Measurements from ENCODE around the gene OPTC. TPM values are rescaled to one million over a fixed set of nuclear protein-coding genes. Genes with fewer than 3 reads are reported as not detected.
A peak's percentile ranks its signal among the peaks of the same experiment; 100 is the strongest.

Gene OPTC
- polyA plus RNA-seq, 1 donor, result not detected

DNA sequence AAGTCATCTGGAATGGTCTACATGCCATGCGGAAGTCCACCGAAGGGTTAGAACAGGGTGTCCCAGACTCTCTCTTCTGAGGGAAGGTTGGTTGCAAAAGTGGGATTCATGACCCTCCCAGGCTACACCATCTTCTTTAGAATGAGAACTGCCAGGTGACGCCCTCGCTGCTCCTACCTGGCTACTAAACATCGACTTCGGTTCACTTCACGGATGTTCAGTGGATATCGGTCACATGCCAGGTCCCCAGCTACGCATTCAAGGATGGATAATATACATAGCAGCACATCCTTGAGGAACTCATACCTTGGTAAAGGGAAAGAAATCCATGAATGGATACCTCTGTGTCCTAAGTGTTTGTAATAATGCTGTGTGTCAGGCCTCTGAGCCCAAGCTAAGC lies 3.3 kb upstream of the OPTC start:
- Histone ChIP-seq H3K4me3 (ENCODE audit: low read length) (no peak overlapping the region), H3K27ac (ENCODE audit: low read length) (no peak overlapping the region), H3K36me3 (ENCODE audit: control insufficient read depth, insufficient read depth, low read length) (no peaks in the 10 kb centered on the region), H3K9me3 (ENCODE audit: control insufficient read depth, low read depth, low read length) (no peaks in the 10 kb centered on the region), H3K27me3 (ENCODE audit: control insufficient read depth, insufficient read depth, low read length) (no peaks in the 10 kb centered on the region), H3K4me1 (ENCODE audit: control insufficient read depth, insufficient read depth, low read length) (peaks cover 13% of the 10 kb centered on the region)
- no peak for DNase-seq
- no CpG with 5 or more reads among the region's 9 CpGs for WGBS (ENCODE audit: insufficient coverage, low lambda C conversion rate)

DNA sequence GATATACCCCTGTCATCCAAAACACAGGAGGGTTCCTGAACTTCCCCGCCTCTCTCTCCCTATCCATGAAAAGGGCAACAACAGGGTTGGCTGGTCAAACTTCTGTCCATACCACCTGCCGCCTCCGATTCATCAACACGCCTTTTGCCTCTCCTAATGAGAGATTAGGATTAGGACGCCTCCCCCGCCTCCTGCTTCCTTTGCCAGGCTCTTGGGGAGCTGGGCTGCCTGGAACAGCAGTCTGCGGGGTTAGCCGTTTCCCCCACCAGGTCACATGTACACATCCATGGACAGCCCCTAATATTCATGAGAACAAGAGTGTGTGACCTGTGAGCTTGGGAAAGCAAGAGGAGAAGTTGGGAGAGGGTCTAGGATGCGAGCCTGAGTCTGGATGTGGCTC lies 2.3 kb upstream of the OPTC start:
- no peak for DNase-seq
- Histone ChIP-seq H3K36me3 (ENCODE audit: control insufficient read depth, insufficient read depth, low read length) (no peaks in the 10 kb centered on the region), H3K4me1 (ENCODE audit: control insufficient read depth, insufficient read depth, low read length) (peaks cover 13% of the 10 kb centered on the region), H3K27ac (ENCODE audit: low read length) (no peak overlapping the region), H3K4me3 (ENCODE audit: low read length) (no peak overlapping the region), H3K27me3 (ENCODE audit: control insufficient read depth, insufficient read depth, low read length) (no peaks in the 10 kb centered on the region), H3K9me3 (ENCODE audit: control insufficient read depth, low read depth, low read length) (no peaks in the 10 kb centered on the region)
- no CpG with 5 or more reads among the region's 9 CpGs for WGBS (ENCODE audit: insufficient coverage, low lambda C conversion rate)

DNA sequence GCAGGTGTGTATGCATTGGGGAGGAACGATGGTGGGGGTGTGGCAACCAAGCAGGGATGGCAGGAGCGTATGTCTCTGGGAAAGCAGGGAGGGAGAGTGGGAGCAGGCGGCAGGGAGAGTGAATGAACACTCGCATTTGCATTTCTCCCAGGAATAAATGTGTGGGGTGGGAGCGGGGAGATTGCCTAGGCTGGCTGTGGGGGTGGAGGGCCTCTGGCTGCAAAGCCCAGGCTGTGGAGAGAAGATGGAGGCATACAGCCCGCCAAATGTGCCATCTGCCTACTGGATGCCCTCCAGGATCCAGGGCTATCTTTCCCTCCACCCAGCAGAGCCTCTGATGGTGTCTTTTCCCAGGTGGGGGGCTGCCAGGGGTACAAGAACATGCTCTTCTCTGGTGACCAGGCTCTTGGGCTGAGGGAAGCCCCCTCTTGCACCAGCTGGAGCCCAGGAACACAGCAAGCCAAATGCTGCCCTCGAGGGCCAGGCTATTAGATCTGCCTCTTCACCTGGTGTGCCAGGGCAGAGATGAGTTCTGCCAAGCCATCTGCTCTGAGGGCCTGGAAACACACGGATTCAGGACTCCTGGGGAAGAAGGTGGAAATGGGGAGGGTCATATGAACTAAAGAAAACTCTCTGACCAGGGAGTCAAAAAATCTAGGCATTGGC lies 1.7 kb upstream of the OPTC start:
- Histone ChIP-seq H3K27me3 (ENCODE audit: control insufficient read depth, insufficient read depth, low read length) (no peaks in the 10 kb centered on the region), H3K9me3 (ENCODE audit: control insufficient read depth, low read depth, low read length) (no peaks in the 10 kb centered on the region), H3K4me1 (ENCODE audit: control insufficient read depth, insufficient read depth, low read length) (peaks cover 8% of the 10 kb centered on the region), H3K36me3 (ENCODE audit: control insufficient read depth, insufficient read depth, low read length) (no peaks in the 10 kb centered on the region), H3K27ac (ENCODE audit: low read length) (no peak overlapping the region), H3K4me3 (ENCODE audit: low read length) (no peak overlapping the region)
- no peak for DNase-seq
- WGBS (ENCODE audit: insufficient coverage, low lambda C conversion rate), result no CpG with 5 or more reads among the region's 8 CpGs

DNA sequence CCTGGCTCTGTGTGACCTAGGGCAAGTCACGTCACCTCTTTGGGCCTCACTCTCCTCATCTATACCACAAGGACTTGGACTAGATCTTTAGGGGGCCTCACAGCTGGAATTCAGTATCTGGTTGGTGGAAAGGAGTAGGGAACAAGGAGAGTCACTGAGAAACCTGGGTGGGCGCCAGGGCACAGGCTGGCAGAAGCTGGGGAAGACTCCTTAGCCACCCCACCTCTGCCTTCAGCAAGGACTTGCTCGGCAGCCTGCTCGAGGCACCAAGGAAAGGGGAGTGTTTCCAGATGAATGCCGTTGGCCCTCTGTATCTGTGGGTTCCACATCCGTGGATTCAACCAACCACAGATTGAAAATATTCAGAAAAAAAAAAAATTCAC lies 1.2 kb upstream of the OPTC start:
- 80% methylated on average over 3 of the region's 6 CpGs for WGBS (ENCODE audit: insufficient coverage, low lambda C conversion rate)
- H3K4me3 ChIP-seq (ENCODE audit: low read length), result no peak overlapping the region
- no peak overlapping the region for H3K27ac ChIP-seq (ENCODE audit: low read length)
- DNase-seq, result no peak
- H3K9me3 ChIP-seq (ENCODE audit: control insufficient read depth, low read depth, low read length), result no peaks in the 10 kb centered on the region
- no peaks in the 10 kb centered on the region for H3K36me3 ChIP-seq (ENCODE audit: control insufficient read depth, insufficient read depth, low read length)
- H3K27me3 ChIP-seq (ENCODE audit: control insufficient read depth, insufficient read depth, low read length), result no peaks in the 10 kb centered on the region
- H3K4me1 ChIP-seq (ENCODE audit: control insufficient read depth, insufficient read depth, low read length), result peaks cover 7% of the 10 kb centered on the region

DNA sequence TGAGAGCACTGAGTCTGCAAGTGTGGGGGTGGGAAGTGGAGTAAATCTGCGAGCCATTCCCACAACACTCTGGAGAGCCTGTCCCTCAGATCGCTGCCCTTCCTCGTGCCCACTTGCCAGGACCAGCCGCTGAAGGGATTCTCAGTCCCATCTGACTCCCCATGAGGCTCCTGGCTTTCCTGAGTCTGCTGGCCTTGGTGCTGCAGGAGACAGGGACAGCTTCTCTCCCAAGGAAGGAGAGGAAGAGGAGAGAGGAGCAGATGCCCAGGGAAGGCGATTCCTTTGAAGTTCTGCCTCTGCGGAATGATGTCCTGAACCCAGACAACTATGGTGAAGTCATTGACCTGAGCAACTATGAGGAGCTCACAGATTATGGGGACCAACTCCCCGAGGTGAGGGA lies 1.9 kb downstream of the OPTC start:
- no CpG with 5 or more reads among the region's 7 CpGs for WGBS (ENCODE audit: insufficient coverage, low lambda C conversion rate)
- Histone ChIP-seq H3K27ac (ENCODE audit: low read length) (no peak overlapping the region), H3K27me3 (ENCODE audit: control insufficient read depth, insufficient read depth, low read length) (no peaks in the 10 kb centered on the region), H3K36me3 (ENCODE audit: control insufficient read depth, insufficient read depth, low read length) (no peaks in the 10 kb centered on the region), H3K4me1 (ENCODE audit: control insufficient read depth, insufficient read depth, low read length) (no peaks in the 10 kb centered on the region), H3K4me3 (ENCODE audit: low read length) (no peak overlapping the region), H3K9me3 (ENCODE audit: control insufficient read depth, low read depth, low read length) (no peaks in the 10 kb centered on the region)
- no peak for DNase-seq

DNA sequence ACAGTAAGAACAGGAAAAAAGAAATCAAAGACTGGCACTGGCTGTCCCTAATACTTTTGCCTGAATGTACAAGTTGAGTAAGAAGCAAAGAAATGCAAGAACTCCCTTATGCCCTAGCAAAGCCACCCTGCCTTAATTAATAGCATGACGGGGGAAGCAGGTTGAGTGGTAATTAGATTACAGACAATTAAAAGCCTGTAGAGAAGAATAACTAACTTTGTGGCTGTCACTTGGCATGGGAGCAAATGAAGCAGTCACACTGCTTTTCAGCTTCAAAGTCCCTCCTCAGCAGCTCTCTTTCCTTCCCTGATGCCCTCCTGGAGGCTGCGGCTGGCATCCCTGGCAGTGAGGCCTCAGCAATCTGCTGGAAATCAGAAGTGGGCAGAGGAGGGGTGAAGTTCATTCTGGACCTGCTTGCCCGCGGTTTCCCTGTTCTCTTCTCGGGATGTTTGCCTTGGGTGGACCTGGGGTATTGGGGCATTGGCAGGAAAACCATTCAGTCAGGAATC lies 3.4 kb downstream of the OPTC start:
- no CpG with 5 or more reads among the region's 5 CpGs for WGBS (ENCODE audit: insufficient coverage, low lambda C conversion rate)
- no peaks in the 10 kb centered on the region for H3K27me3 ChIP-seq (ENCODE audit: control insufficient read depth, insufficient read depth, low read length)
- H3K27ac ChIP-seq (ENCODE audit: low read length), result no peak overlapping the region
- no peak for DNase-seq
- H3K4me3 ChIP-seq (ENCODE audit: low read length), result no peak overlapping the region
- H3K9me3 ChIP-seq (ENCODE audit: control insufficient read depth, low read depth, low read length), result no peaks in the 10 kb centered on the region
- H3K36me3 ChIP-seq (ENCODE audit: control insufficient read depth, insufficient read depth, low read length), result no peaks in the 10 kb centered on the region
- H3K4me1 ChIP-seq (ENCODE audit: control insufficient read depth, insufficient read depth, low read length), result no peaks in the 10 kb centered on the region

DNA sequence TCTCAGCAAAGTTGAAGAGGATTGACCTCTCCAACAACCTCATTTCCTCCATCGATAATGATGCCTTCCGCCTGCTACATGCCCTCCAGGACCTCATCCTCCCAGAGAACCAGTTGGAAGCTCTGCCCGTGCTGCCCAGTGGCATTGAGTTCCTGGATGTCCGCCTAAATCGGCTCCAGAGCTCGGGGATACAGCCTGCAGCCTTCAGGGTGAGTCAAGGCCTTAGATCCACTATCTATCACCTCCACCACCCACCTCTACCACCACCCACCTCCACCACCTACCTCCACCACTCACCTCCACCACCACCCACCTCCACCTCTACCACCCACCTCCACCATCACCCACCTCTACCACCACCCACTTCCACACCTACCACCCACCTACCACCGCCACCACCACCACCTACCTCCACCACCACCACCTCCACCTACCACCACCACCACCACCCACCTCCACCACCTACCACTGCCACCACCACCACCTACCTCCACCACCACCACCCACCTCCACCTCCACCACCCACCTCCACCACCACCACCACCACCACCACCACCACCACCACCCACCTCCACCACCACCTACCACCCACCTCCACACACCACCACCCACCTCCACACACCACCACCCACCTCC lies 5.8 kb downstream of the OPTC start:
- no CpG with 5 or more reads among the region's 7 CpGs for WGBS (ENCODE audit: insufficient coverage, low lambda C conversion rate)

DNA sequence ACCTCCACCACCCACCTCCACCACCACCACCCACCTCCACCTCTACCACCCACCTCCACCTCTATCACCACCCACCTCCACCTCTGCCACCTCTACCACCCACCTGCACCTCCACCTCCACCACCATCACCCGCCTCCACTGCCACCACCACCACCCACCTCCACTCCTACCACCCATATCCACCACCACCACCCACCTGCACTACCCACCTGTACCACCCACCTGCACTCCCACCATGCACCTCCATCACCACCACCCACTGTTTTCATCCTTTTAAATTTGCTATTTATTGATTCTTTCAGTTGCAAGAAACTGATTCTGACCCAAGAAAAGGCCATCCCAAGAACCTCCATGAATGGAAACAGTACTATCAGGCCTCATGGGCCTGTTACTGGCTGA lies 6.3 kb downstream of the OPTC start:
- Histone ChIP-seq H3K27ac (ENCODE audit: low read length) (no peak overlapping the region), H3K9me3 (ENCODE audit: control insufficient read depth, low read depth, low read length) (no peaks in the 10 kb centered on the region), H3K36me3 (ENCODE audit: control insufficient read depth, insufficient read depth, low read length) (no peaks in the 10 kb centered on the region), H3K27me3 (ENCODE audit: control insufficient read depth, insufficient read depth, low read length) (no peaks in the 10 kb centered on the region), H3K4me3 (ENCODE audit: low read length) (no peak overlapping the region), H3K4me1 (ENCODE audit: control insufficient read depth, insufficient read depth, low read length) (no peaks in the 10 kb centered on the region)
- 100% methylated on average over 1 of the region's 1 CpG for WGBS (ENCODE audit: insufficient coverage, low lambda C conversion rate)
- DNase-seq, result no peak

More for the DNA sequence above, 5.8 kb downstream of the OPTC start:
- Histone ChIP-seq H3K36me3 (ENCODE audit: control insufficient read depth, insufficient read depth, low read length) (no peaks in the 10 kb centered on the region), H3K4me1 (ENCODE audit: control insufficient read depth, insufficient read depth, low read length) (no peaks in the 10 kb centered on the region), H3K4me3 (ENCODE audit: low read length) (no peak overlapping the region), H3K27ac (ENCODE audit: low read length) (no peak overlapping the region), H3K27me3 (ENCODE audit: control insufficient read depth, insufficient read depth, low read length) (no peaks in the 10 kb centered on the region), H3K9me3 (ENCODE audit: control insufficient read depth, low read depth, low read length) (no peaks in the 10 kb centered on the region)
- DNase-seq, result no peak

DNA sequence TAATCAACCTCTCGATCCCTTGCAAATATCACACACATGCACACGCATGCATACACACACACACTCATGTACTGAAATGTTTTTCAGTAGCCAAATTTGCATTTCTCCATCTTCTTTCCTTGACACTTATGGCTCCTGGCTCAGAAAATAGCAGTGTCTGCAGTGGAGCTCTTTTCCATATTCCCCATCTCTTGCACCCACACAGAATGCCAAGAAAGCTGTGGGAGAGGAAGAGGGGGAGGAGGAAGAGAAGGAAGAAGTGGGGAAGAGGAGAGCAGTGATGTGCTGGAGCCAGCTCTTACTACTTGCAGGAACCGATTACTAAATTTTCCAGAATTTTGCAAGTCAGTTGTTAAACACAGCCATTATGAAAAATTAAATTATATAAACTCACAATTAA lies 9.9 kb downstream of the OPTC start:
- Histone ChIP-seq H3K4me1 (ENCODE audit: control insufficient read depth, insufficient read depth, low read length) (peaks cover 14% of the 10 kb centered on the region), H3K9me3 (ENCODE audit: control insufficient read depth, low read depth, low read length) (no peaks in the 10 kb centered on the region), H3K36me3 (ENCODE audit: control insufficient read depth, insufficient read depth, low read length) (no peaks in the 10 kb centered on the region), H3K4me3 (ENCODE audit: low read length) (no peak overlapping the region), H3K27ac (ENCODE audit: low read length) (no peak overlapping the region), H3K27me3 (ENCODE audit: control insufficient read depth, insufficient read depth, low read length) (no peaks in the 10 kb centered on the region)
- DNase-seq, result no peak
- WGBS (ENCODE audit: insufficient coverage, low lambda C conversion rate), result 73% methylated on average over 1 of the region's 3 CpGs

DNA sequence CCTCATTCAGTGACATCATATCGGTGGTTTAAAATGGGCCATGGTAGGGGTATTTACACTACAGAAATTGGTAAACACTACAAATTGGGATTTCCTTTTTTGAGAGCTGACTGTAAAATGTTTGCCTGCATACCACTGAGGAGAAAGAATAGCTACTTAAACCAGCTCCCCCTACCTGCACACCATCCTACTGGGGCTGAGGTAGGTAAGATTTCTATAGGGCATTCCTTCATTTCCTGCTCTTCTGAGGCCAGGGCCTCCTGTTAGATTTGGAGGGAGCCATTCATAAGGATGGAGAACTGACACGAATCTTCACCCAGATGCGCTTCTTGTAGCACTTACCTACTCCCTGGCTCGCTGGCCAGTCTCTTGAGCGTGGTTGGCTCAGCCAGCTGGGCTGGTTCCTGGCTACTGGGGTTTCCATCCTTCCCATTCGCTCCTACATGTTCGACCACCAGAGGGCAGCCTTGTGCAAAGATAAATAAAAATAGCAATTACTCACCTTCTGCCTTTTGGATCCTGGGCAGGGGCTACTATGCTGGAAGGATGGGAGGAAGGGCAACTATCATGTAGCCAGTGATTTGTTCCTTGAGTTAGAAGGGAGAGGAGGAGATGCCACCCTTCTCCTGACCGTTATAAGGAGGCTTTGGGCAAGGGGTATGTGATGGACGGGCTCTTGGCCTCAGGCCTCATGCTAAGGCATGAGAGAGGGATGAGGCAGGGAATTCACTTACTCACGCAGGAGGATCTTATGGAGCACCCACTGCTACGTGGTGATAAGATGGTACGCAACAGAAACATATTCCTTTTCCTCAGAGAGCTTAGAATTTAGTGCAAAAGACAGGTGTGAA lies 10.7 kb downstream of the OPTC start:
- WGBS (ENCODE audit: insufficient coverage, low lambda C conversion rate), result no CpG with 5 or more reads among the region's 12 CpGs
- H3K36me3 ChIP-seq (ENCODE audit: control insufficient read depth, insufficient read depth, low read length), result no peaks in the 10 kb centered on the region
- peak; percentile 65 to 67 for DNase-seq
- no peaks in the 10 kb centered on the region for H3K27me3 ChIP-seq (ENCODE audit: control insufficient read depth, insufficient read depth, low read length)
- H3K4me3 ChIP-seq (ENCODE audit: low read length), result no peak overlapping the region
- peaks cover 15% of the 10 kb centered on the region for H3K4me1 ChIP-seq (ENCODE audit: control insufficient read depth, insufficient read depth, low read length)
- H3K9me3 ChIP-seq (ENCODE audit: control insufficient read depth, low read depth, low read length), result no peaks in the 10 kb centered on the region
- H3K27ac ChIP-seq (ENCODE audit: low read length), result no peak overlapping the region
